ENCODE measurements around the gene ANAPC1. TPM values are rescaled to one million over a fixed set of nuclear protein-coding genes. Genes with fewer than 3 reads are reported as not detected.
"Not testable (repeated sequence)": the region's sequence is repeated elsewhere in the genome, so short reads cannot be mapped to it uniquely, and the experiment has no call there.

ANAPC1 gene
- total RNA-seq, 2 donors from 2014 or later = 15.7 to 19.3 TPM

DNA sequence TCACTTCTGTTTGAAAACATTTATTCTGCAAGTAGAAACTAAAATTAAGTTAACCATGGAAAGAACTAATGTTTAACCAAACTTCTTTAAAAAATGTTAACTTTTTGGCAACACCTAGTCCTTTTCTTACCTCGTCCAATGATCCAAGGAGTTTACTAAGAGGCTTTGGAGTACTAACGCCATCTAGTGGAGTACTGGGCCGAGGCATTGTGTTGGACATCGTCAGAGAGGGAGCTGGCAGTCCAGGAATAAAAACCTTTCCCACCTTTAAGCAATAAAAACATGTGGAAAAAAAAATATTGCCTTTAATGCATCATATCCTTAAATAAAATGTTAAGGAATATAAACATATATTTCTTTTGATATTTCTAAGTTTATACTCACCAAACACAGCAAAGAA, 33.3 kb downstream of the ANAPC1 start:
- intact Hi-C loops (cut with DNase I) = not testable (repeated sequence)
- peak; percentile 26 for DNase-seq
- peak; percentile 59 to 67 for ATAC-seq

DNA sequence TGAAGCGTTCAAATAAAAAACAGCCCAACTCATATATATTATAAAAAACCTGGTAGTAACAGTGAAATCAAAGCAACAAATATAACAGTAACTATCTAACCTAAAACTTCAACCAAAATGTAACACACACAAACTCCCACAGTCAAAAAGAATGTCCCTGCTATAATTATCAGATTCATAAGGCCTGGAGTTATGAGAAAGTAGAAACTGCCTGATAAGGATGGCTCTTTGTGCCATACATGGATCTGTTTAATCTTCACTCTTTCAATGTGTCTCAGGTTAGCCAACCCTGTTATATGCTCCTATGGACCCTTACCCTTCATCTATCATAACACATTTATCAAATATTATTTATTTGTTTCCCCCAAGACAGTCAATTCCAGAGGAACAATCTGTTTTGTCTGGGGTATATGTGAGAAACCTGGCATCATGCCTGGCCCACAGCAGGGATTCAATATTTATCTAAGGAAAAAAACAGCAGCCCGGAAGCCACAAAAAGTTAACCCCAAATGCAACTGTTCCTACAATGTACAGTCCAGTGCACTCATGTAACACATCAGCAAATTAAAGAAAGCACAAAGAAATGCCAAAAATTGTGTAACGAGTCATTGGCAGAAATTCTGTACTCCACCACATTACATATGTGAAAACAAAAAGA, 44.2 kb downstream of the ANAPC1 start:
- intact Hi-C loops (cut with DNase I); DNase-seq: not testable (repeated sequence)
- ATAC-seq = peak in 1 of 2 donors; percentile 53

DNA sequence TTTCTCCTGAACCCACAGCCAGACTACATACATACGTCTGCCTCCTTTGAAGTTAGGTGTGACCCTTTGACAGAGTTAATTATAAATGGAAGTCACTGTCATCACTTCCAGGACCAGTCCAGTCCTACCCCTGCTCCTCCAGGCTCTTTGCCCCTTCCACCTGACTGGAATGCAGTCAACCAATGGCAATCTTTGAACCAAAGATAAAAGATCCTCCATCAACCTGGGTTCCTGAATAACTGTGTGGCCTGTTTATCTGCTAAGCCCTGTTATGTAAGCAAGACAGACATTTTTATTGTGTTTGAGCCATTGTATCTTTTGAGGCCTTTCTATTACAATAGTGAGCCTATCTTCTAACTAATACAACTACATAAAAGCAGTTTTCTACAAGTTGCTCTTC, 45.0 kb downstream of the ANAPC1 start:
- peak in 1 of 2 donors; percentile 29 for ATAC-seq
- DNase-seq; intact Hi-C loops (cut with DNase I): not testable (repeated sequence)

DNA sequence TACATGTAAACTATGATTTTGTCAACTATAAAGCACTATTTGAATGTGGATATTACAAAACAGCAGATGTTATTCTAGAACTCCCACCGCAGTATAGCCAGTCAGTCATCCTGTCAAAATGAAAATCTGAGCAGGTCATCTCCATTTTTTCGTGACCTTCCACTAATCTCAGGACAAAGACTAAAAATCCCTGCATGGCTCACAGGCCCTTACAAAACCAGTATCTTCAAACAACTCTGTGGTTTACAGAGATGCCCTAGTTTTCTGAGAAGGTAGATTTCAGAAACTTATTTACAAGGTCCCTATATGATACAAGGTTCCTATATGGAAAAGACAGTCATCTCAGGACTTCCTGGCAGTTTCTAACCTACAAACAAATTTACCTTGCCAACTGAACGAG, 49.8 kb downstream of the ANAPC1 start:
- intact Hi-C loops (cut with DNase I); DNase-seq; ATAC-seq: not testable (repeated sequence)

DNA sequence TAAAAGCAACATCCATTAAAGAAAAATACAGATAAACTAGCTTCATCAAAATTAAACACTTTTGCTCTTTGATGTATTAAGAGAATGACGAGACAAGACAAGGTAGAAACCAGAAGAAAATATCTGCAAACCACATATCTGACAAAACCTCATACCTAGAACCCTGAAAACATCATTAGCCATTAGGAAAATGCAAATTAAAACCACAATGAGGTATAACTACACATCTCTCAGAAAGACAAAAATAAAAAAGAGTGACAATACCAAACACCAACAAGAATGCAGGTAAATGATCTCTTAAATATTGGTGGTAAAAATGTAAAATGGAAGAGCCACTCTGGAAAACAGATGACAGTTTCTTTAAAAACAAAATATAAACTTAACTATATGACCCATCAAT, 53.5 kb downstream of the ANAPC1 start:
- ATAC-seq; intact Hi-C loops (cut with DNase I); DNase-seq: not testable (repeated sequence)

DNA sequence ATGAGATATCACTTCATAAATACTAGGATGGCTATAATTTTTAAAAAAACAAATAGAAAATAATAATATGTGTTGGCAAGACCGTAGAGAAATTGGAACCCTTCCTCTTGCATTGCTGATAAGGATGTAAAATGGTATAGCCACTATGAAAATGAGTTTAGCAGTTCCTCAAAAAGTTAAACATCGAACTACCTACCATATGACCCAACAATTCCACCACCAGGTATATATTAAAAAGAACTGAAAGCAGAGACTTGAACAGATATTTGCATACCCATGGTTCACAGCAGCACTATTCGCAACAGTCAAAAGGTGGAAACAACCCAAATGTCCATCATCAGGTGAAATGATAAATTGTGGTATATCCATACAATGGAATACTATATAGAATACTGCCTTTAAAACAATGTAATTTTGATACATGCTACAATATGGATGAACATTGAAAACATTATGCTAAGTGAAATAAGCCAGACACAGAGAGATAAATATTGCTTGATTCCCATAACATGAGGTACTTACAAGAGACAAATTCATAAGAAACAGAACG, 55.7 kb downstream of the ANAPC1 start:
- intact Hi-C loops (cut with DNase I); DNase-seq; ATAC-seq: not testable (repeated sequence)

DNA sequence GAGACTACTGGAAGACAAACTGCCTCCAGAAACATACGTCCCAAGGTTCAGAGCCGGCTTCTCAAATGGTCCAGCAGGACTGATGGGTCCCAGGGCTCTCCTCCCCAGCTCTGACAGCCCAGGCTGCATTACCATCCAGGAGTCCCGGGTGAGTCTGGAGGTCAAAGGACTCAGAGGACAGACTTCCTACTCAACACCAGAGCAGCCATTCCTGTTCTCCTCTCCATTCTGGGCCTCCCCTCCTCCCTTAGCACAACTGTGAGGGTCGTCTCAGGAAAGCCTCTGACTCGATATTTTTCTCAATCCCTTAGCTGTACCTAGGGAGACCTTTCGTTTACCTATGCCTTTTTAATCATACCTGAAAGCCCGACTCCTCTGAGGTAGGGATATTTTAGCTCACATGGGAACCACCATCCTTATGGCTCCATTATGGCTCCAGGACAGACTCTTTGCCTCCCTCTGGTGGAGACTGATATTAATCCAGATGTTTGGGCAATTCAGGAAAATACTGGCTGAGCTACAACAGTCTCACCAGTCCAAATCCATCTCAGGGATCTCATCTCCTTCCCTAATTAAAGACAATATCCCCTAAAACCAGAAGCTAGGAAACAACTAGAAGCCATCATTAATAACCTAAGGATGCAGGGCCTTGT, 70.9 kb downstream of the ANAPC1 start:
- intact Hi-C loops (cut with DNase I); DNase-seq: not testable (repeated sequence)
- ATAC-seq = peak in 1 of 2 donors; percentile 35

DNA sequence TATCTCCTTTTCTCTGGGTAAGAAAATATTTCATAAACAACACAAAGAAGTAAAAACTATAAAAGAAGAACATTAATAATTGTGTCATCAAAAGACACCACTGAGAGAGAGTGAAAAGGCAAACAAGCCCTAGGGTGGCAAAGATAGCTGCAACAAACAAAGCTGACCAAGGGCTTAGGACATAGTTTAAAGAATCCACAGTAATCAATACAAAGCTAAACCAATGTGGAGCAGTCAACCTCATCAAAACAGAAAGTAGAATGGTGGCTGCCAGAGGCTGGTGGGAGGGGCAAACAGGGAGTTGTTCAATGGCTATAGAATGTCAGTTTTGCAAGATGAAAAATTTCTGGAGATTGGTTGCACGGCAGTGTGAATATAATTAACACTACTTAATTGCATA, 93.4 kb downstream of the ANAPC1 start:
- ATAC-seq; intact Hi-C loops (cut with DNase I); DNase-seq: not testable (repeated sequence)

DNA sequence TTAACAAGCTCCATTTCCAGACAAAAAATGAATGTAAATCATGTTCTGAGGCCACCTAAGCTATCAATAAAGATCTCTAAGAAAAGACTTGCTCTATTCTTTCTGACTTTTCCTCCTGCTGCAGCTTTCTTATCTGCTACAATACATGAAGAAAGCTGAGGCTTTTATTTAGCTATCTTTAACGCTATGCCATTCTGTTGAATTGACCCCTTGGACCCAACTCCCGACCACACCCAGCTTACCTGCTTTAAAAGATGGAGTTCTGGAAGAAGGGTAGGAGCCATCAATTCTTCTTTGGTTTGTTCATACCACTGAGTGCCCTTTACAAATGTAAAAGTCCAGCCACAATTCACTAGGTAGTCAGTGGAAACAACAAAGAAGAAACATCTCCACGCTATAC, 99.9 kb downstream of the ANAPC1 start:
- ATAC-seq; DNase-seq; intact Hi-C loops (cut with DNase I): not testable (repeated sequence)

DNA sequence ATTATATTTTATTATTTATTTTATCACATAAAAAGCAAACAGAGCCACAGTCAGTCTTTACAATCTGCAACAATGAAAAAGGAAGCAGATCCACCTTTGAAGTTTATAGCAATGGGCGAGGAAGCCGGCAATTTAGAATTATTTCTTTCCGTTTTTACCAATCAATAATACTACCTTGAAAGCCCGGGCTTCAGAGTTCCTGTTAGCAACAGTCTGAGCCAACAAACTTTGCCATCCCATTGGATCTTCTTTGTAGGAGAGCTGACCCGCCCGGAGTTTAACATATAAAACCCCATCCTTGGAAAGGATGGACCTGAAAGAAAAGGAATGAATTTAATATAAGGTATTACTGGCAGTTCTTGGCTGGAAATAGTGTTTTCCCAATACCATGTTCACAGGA, 101.8 kb downstream of the ANAPC1 start:
- intact Hi-C loops (cut with DNase I); DNase-seq; ATAC-seq: not testable (repeated sequence)

DNA sequence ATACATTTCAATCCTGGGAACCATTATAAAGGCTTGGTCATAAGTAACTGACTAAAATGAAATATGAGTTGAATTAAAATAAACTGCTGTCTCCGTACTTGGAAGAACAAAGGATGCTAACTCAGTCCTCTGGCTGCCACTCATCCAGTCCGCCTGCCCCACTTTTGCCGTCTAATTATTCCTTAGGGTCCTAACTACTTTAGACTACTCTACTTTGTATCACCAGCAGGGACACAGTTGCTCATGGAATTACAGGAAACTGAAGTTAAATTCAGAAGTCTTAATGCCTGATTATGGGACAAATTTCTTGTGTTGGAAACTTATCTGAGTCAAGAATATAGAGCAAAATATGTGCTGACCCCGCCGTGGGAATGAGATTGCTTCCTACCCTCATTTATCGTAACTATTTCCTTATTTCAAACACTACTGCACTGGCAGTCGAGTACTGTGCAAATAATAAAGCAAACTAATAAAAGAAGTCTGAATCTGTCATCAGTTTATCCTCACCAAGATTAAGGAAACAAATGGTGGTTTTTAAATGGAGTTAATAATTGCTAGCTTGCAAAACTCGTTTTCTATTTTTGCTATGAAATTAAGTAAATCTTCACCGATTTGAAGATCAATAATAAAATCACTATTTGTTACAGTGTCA, 102.4 kb downstream of the ANAPC1 start:
- intact Hi-C loops (cut with DNase I); ATAC-seq; DNase-seq: not testable (repeated sequence)

DNA sequence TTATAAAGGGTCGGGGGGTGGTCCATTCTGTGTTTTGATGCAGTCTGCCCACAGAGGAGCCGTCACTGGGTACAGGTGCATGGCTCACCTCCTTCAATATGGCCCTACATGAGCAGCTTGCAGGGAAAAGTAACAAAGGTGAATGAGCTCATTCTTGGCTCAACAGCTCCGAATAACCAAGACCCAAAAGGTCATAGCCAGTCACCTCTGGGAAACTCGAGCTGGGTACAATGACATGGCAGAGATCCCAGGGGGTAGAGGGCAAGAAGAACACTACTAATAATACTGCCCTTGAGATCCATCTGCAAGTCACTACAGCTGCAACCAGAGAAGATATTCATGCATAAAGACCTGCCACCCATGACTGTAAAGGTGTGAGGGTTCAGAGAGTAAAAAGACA, 106.8 kb downstream of the ANAPC1 start:
- DNase-seq; intact Hi-C loops (cut with DNase I); ATAC-seq: not testable (repeated sequence)

DNA sequence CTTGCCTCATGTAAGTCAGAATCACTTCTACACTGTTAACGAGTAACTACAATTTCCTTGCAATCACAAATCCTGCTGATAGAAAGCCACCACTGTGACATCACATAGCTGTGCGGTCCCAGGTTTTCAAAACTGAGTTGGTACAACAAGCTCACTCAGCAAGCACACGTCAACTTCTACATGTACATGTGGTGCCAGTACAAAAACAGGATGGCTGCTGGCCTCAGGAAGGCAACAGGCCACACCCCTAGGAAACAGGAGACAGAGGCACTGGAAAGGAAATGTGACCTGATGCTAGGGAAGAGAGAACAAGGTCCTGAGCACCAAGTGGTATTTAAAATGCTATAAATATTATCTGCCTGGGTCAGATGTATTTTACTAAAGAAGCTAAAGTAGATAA, 107.7 kb downstream of the ANAPC1 start:
- DNase-seq; ATAC-seq; intact Hi-C loops (cut with DNase I): not testable (repeated sequence)

DNA sequence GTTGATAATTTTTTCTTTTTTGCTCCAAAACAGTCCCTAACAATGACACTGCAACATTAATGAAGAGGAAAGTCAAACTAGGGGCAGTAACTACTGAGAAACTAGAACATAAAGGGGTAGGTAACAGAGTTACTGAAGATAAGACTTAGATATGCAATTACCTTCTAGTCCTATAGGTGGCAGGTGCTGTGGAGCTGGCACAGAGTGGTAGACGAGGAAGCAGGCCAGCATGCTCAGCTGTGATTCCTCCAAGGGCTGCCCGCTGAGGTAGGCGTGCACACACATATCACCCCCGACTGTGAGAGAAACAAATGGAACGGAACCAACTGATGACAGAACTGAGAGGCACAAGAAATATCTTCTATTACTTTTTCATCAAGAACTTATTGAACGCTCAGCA, 111.8 kb downstream of the ANAPC1 start:
- ATAC-seq = peak; percentile 73 to 74
- intact Hi-C loops (cut with DNase I); DNase-seq: not testable (repeated sequence)

DNA sequence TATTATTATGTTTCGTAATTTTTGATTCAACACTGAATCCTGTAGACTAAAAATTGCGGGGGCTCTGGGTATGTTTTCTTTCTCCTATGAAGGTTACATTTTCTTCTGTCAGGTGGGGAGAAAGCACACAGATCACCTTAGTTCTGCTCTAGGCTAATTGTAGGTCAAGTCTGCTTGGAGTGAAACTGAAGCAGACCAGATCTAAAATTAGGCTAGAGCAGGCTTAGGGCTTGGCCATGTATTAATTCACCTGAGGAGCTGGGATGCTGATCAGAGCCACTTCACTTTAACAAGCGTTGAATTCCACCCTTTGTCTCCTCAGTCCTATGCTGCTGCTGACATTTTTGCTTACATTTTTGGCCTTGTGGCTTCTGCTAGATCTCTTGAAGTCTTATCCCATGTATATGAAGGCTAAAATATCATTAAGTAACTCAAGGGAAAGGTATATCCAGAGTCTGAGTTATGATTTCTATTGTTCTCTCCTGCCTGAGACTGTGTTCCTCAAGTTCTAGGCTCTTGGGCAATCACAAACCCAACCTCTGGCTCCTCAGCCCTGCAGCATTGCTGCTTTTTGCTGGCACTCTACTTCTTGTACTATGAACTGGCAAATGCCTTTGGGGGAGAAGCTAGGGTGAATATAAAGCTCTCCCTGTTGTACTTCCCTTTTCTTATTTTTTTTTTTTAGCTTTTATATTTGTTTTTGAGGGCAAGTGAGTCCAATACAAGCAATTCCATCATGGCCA, 112.9 kb downstream of the ANAPC1 start:
- DNase-seq; intact Hi-C loops (cut with DNase I); ATAC-seq: not testable (repeated sequence)

DNA sequence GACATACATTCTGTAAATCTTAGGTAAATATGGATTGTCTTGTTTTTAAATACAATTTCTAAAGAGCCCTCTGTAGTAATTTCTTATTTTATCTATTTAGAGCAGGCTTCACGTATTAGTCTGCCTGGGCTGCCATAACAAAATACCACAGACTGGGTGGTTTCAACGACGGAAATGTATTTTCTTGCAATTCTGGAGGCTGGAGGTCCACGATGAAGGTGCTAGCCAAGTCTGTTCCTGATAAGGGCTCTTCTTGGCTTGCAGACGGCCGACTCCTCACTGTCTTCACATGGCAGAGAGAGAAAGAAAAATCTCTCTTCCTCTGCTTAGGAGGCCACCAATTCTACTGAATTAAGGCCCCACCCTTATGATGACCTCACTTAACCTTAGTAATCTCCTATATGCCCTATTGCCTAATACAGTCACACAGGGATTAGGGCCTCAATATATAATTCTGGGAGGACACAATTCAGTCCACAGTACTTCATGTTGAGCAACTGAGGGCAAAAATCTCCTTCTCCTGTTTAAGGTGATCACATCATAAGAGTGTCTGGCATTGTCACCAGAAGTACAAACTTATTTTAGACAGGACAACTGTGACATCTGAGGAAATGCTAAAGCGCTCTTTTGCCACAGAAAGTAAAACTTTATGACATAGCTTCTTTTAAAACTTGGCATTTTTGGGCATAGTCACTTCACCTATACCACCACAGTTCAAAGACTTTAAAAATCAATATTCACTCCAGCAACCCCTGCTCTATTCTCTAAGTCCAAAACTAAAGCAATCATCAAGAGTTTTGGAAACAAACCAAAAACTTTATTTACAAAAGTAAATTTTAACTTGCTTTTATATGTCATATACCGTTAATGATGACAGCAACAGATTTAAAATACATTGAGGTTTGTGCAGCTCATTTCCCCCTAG, 115.5 kb downstream of the ANAPC1 start:
- ATAC-seq; DNase-seq; intact Hi-C loops (cut with DNase I): not testable (repeated sequence)

DNA sequence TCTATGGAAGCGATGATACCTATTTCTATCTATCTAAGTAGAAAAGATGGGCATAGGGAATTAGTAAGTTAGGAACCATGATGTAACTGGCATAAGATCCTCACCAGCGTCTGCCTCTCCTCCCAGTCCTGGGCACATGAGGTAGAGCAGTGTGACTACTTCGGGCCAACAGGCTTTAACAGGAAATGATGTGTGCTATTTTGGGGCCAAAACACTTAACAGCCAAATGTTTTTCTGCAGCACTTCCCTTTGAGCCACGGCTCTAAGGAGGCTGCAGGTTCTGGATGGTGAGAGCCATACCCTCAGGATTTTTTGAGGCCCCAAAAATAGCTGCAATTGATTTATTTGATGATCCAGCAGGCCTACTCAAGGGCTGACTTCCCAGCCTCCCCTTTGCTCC, 116.9 kb downstream of the ANAPC1 start:
- intact Hi-C loops (cut with DNase I); DNase-seq: not testable (repeated sequence)

DNA sequence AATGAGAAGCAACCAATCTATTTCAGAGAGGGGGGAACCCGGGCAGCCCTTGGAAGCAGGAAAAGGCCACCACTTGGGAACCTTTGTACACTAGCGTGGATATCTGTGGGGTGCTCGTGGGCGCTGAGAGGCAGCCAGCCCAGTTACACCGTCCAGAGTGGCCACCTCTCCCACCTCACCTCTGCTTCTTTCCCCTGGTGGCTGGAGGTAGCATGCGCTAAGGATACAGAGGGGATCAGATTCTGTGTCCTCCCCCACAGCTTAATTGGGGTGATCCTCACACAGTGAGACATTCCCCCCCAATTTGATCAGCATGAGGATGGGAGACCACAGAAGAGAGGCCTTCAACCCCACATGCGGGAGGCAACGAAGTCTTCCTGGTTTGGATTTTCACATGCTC, 117.7 kb downstream of the ANAPC1 start:
- intact Hi-C loops (cut with DNase I); ATAC-seq; DNase-seq: not testable (repeated sequence)

More for the DNA sequence above, 116.9 kb downstream of the ANAPC1 start:
- peak; percentile 27 to 47 for ATAC-seq
